NCI-H2107 (cell line): ENCODE measurements around the gene CHAF1A.

Experiments used
- DNase-seq: peaks from one replicate; lab custom pipeline; 2025; lab: John Stamatoyannopoulos, UW

The CHAF1A gene

GRCh38 chr19:4366666-4367335 lies 35.6 kb upstream of the CHAF1A start:
- DNase-seq: no peak

- no peak for DNase-seq
Measured at GRCh38 chr19:4367336-4367723, 35.1 kb upstream of the CHAF1A start.

GRCh38 chr19:4367781-4368127 lies 34.7 kb upstream of the CHAF1A start:
- DNase-seq: no peak

GRCh38 chr19:4368128-4368820 lies 34.2 kb upstream of the CHAF1A start:
- no peak for DNase-seq

GRCh38 chr19:4369109-4369887 lies 33.1 kb upstream of the CHAF1A start:
- no peak for DNase-seq

- DNase-seq: no peak
Measured at GRCh38 chr19:4369888-4370260, 32.6 kb upstream of the CHAF1A start.

- DNase-seq: no peak
Measured at GRCh38 chr19:4370418-4371041, 31.9 kb upstream of the CHAF1A start.

- DNase-seq: no peak
Measured at GRCh38 chr19:4371247-4372164, 30.9 kb upstream of the CHAF1A start.

- no peak for DNase-seq
Measured at GRCh38 chr19:4372165-4373012, 30.1 kb upstream of the CHAF1A start.

- no peak for DNase-seq
Measured at GRCh38 chr19:4373013-4373367, 29.4 kb upstream of the CHAF1A start.

- DNase-seq: no peak
Measured at GRCh38 chr19:4373601-4374497, 28.6 kb upstream of the CHAF1A start.

GRCh38 chr19:4374498-4375163 lies 27.8 kb upstream of the CHAF1A start:
- DNase-seq: no peak

- DNase-seq: no peak
Measured at GRCh38 chr19:4375164-4376027, 27.0 kb upstream of the CHAF1A start.

GRCh38 chr19:4376028-4376670 lies 26.3 kb upstream of the CHAF1A start:
- no peak for DNase-seq

GRCh38 chr19:4376671-4376990 lies 25.8 kb upstream of the CHAF1A start:
- no peak for DNase-seq

GRCh38 chr19:4376991-4377781 lies 25.3 kb upstream of the CHAF1A start:
- no peak for DNase-seq

- DNase-seq: no peak
Measured at GRCh38 chr19:4378886-4379285, 23.6 kb upstream of the CHAF1A start.
